Activated CD8-positive, alpha-beta memory T cell treated with anti-CD3 and anti-CD28 coated beads, Interleukin-2, amount 50 U/mL, for 24 hours (primary cell): ENCODE results near the gene GSX1.
"Not testable (repeated sequence)": the region's sequence is repeated elsewhere in the genome, so short reads cannot be mapped to it uniquely, and the experiment has no call there.

ENCODE experiments used
- DNase-seq: peaks from one replicate; pipeline ENCODE4 v3.0.0-alpha.2; 2020; ENCODE audit errors: extremely low read depth

The GSX1 gene

GRCh38 chr13:27792393-27793218, at the start of gene GSX1:
Gene GSX1, plus strand, starts transcription at chr13:27792483. Its CDS starts 208 bp downstream, at chr13:27792691.
- no peak for DNase-seq

- DNase-seq = no peak
These were observed 47.5 kb upstream of the GSX1 start for GRCh38 chr13:27744801-27745200.

- DNase-seq = no peak
These were observed 47.0 kb upstream of the GSX1 start for GRCh38 chr13:27745301-27745700.

GRCh38 chr13:27748143-27748542, 44.1 kb upstream of the GSX1 start:
- DNase-seq = not testable (repeated sequence)

- DNase-seq = no peak
These were observed 40.2 kb upstream of the GSX1 start for GRCh38 chr13:27751953-27752532.

- no peak for DNase-seq
These were observed 26.6 kb upstream of the GSX1 start for GRCh38 chr13:27765650-27766049.

GRCh38 chr13:27770809-27771208, 21.5 kb upstream of the GSX1 start:
- DNase-seq = no peak

- DNase-seq = no peak
These were observed 19.4 kb upstream of the GSX1 start for GRCh38 chr13:27772651-27773425.

GRCh38 chr13:27774169-27774568, 18.1 kb upstream of the GSX1 start:
- no peak for DNase-seq

- DNase-seq = no peak
These were observed 17.6 kb upstream of the GSX1 start for GRCh38 chr13:27774651-27775050.

- DNase-seq = no peak
These were observed 16.3 kb upstream of the GSX1 start for GRCh38 chr13:27775943-27776342.

GRCh38 chr13:27782151-27782550, 10.1 kb upstream of the GSX1 start:
- no peak for DNase-seq

- DNase-seq = no peak
These were observed 9.2 kb upstream of the GSX1 start for GRCh38 chr13:27783111-27783510.

- no peak for DNase-seq
These were observed 4.0 kb upstream of the GSX1 start for GRCh38 chr13:27788271-27788670.

- DNase-seq = no peak
These were observed 3.2 kb upstream of the GSX1 start for GRCh38 chr13:27789153-27789494.

GRCh38 chr13:27789495-27790303, 2.6 kb upstream of the GSX1 start:
- DNase-seq = no peak

- DNase-seq = no peak
These were observed 1.8 kb upstream of the GSX1 start for GRCh38 chr13:27790523-27790922.

- DNase-seq = no peak
These were observed 960 bp upstream of the GSX1 start for GRCh38 chr13:27791146-27791900.

- DNase-seq = no peak
These were observed 336 bp upstream of the GSX1 start for GRCh38 chr13:27791901-27792392.

- no peak for DNase-seq
These were observed 1.5 kb downstream of the GSX1 start for GRCh38 chr13:27793507-27794367.
